Activated B cell treated with CpG ODN at 0.5 μM for 24 hours (primary cell): ENCODE data around the gene GALNS. TPM values are rescaled to one million over a fixed set of nuclear protein-coding genes. Genes with fewer than 3 reads are reported as not detected.

Experiments
- ATAC-seq: fragments of 200-7000 bp; cut with Tn5 transposase; one replicate; pipeline ENCODE4 v1.10.0; 2021; ENCODE audit warnings: low read depth, mild to moderate bottlenecking, moderate library complexity
- CTCF ChIA-PET: fragments of 350-600 bp; sonication (Branson Sonifier 250); formaldehyde crosslinking; loops from one replicate; lab custom pipeline; 2021; ENCODE audit warnings: antibody characterized with exemption; lab: Charles Lee
- POLR2A ChIA-PET: fragments of 350-600 bp; sonication (Branson Sonifier 250); formaldehyde crosslinking; loops from one replicate; lab custom pipeline; 2021; ENCODE audit warnings: antibody characterized with exemption; lab: Charles Lee
- DNase-seq: peaks from one replicate; pipeline ENCODE4 v3.0.0; 2022
- H3K27ac Mint-ChIP-seq: one replicate; pipeline ENCODE4 v1.8.0; 2020; ENCODE audit warnings: mixed read lengths
- H3K27me3 Mint-ChIP-seq: one replicate; pipeline ENCODE4 v1.8.0; 2021; ENCODE audit warnings: mixed read lengths
- H3K36me3 Mint-ChIP-seq: one replicate; pipeline ENCODE4 v1.8.0; 2021; ENCODE audit warnings: low read depth, mixed read lengths
- H3K4me1 Mint-ChIP-seq: one replicate; pipeline ENCODE4 v1.8.0; 2021; ENCODE audit warnings: mixed read lengths
- H3K4me3 Mint-ChIP-seq: one replicate; pipeline ENCODE4 v1.8.0; 2020; ENCODE audit warnings: mild to moderate bottlenecking, mixed read lengths
- H3K9me3 Mint-ChIP-seq: one replicate; pipeline ENCODE4 v1.8.0; 2020; ENCODE audit warnings: mixed read lengths
- intact Hi-C: fragments of 100-400 bp; cut with micrococcal nuclease; formaldehyde crosslinking; loops from one replicate; pipeline ENCODE4 v1.15.1; 2024
- total RNA-seq: library from RNA; stranded (reverse); gene quantifications from 2 replicates; pipeline ENCODE4 v1.2.3, GENCODE V29; 2022
- TF ChIP-seq, protein P1 (sequence below): fragments of 200-600 bp; IDR thresholded peaks from one replicate; pipeline ENCODE4 v1.8.0; 2022; ENCODE audit warnings: antibody characterized with exemption, mild to moderate bottlenecking

The GALNS gene
- total RNA-seq, 1 donor from 2014 or later = 48.3 TPM

DNA sequence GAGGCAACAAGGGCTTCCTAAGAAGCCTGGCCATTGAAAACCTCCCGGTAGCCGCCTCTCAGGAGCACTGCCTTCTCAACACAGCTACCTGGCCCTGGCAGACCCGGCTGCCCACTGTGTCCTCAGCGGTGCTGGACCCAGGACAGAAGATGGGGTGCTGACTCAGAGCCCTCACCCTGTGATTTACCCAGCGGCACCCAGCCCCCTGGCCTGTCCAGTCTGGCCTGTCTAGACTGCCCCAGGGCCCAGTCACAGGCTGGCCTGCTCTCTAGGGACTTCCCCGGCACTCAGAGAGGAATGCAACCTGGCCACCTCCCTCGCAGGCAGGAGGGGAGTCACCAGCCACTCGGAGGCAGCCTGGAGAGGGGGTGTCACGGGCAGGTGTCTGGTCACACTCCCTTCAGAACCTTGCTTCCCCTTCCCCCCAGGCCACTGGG is 91.8 kb downstream of the GALNS start:
- CTCF ChIA-PET = no interaction called here

DNA sequence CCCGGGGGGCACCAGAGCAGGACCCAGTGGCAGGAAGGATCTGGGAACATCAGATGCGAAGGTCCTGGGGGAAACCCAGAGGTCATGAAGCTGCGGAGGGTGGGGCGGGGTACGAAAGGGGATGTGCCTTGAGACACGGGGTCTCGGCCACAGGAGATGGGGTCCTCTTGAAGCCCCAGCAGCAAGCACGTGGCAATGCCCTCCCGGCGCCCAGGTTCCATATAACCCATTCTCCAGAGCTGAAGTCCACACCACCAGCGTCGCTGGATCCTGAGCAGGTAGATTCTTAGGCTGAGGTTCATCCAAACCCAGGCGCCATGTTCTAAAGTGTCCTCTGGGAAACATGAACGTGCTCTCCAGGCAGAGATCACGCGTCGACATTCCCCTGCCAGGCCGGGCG is 92.7 kb downstream of the GALNS start:
- ATAC-seq = no peak
- H3K4me1 Mint-ChIP-seq = peaks cover 38% of the 10 kb centered on the region
- TF ChIP-seq, protein P1, sequence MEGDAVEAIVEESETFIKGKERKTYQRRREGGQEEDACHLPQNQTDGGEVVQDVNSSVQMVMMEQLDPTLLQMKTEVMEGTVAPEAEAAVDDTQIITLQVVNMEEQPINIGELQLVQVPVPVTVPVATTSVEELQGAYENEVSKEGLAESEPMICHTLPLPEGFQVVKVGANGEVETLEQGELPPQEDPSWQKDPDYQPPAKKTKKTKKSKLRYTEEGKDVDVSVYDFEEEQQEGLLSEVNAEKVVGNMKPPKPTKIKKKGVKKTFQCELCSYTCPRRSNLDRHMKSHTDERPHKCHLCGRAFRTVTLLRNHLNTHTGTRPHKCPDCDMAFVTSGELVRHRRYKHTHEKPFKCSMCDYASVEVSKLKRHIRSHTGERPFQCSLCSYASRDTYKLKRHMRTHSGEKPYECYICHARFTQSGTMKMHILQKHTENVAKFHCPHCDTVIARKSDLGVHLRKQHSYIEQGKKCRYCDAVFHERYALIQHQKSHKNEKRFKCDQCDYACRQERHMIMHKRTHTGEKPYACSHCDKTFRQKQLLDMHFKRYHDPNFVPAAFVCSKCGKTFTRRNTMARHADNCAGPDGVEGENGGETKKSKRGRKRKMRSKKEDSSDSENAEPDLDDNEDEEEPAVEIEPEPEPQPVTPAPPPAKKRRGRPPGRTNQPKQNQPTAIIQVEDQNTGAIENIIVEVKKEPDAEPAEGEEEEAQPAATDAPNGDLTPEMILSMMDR = no peak
- no peak for DNase-seq
- no peaks in the 10 kb centered on the region for H3K27me3 Mint-ChIP-seq
- CTCF ChIA-PET = interaction anchor here (1.6 kb wide), 1 partner anchor 27 kb away, joined by 7 read pairs; no protein-coding TSS in a partner anchor
- intact Hi-C loops = no loop called here
- H3K36me3 Mint-ChIP-seq = peaks cover 5% of the 10 kb centered on the region
- no peak overlapping the region for H3K4me3 Mint-ChIP-seq
- POLR2A ChIA-PET = no interaction called here
- no peaks in the 10 kb centered on the region for H3K9me3 Mint-ChIP-seq
- H3K27ac Mint-ChIP-seq = no peak overlapping the region

More for the DNA sequence above, 91.8 kb downstream of the GALNS start:
- Mint-ChIP-seq H3K9me3 (no peaks in the 10 kb centered on the region), H3K27me3 (no peaks in the 10 kb centered on the region), H3K4me1 (peaks cover 42% of the 10 kb centered on the region), H3K4me3 (no peak overlapping the region), H3K27ac (no peak overlapping the region), H3K36me3 (peaks cover 5% of the 10 kb centered on the region)
- intact Hi-C loops = no loop called here
- DNase-seq (no peak), ATAC-seq (no peak)
- TF ChIP-seq, protein P1 = no peak
- POLR2A ChIA-PET = interaction anchor here (0.6 to 1.4 kb wide), 2 partner anchors 10 to 19 kb away, joined by 4 to 9 read pairs; no protein-coding TSS in a partner anchor

Other genes starting within 250 kb of the GALNS start
- 0.34 and 0.69 TPM in 2 replicates for gene IL17C, start 218.4 kb downstream of the GALNS start, total RNA-seq
- gene CYBA, start 205.9 kb downstream of the GALNS start, total RNA-seq = 432 and 456 TPM in 2 replicates
- gene MVD, start 193.9 kb downstream of the GALNS start, total RNA-seq = 115 and 140 TPM in 2 replicates
- 1.5 and 2.7 TPM in 2 replicates for gene SNAI3, start 170.4 kb downstream of the GALNS start, total RNA-seq
- gene RNF166, start 150.5 kb downstream of the GALNS start, total RNA-seq = 31.0 and 45.3 TPM in 2 replicates
- 28.8 and 36.7 TPM in 2 replicates for gene CTU2, start 150.4 kb downstream of the GALNS start, total RNA-seq
- gene PIEZO1, start 71.7 kb downstream of the GALNS start, total RNA-seq = 75.2 and 85.9 TPM in 2 replicates
- gene CDT1, start 53.2 kb downstream of the GALNS start, total RNA-seq = 4.3 and 5.5 TPM in 2 replicates
- gene APRT, start 45.0 kb downstream of the GALNS start, total RNA-seq = 198 and 209 TPM in 2 replicates
- gene TRAPPC2L, start 180 bp upstream of the GALNS start, total RNA-seq = 38.7 and 54.8 TPM in 2 replicates
- 0.44 and 0.67 TPM in 2 replicates for gene PABPN1L, start 9.7 kb upstream of the GALNS start, total RNA-seq
- 50.8 and 63.3 TPM in 2 replicates for gene CBFA2T3, start 120.3 kb upstream of the GALNS start, total RNA-seq
- 59.6 and 78.0 TPM in 2 replicates for gene ACSF3, start 236.9 kb upstream of the GALNS start, total RNA-seq